Hypothalamus (tissue), 51 donors: ENCODE measurements around the gene THAP11.
A peak's percentile ranks its signal among the peaks of the same experiment; 100 is the strongest.
"Not testable (repeated sequence)": the region's sequence is repeated elsewhere in the genome, so short reads cannot be mapped to it uniquely, and the experiment has no call there.

Experiments used
- DNase-seq, 51 donors: peaks; one replicate each; lab custom pipeline; 2025; lab: John Stamatoyannopoulos, UW

Gene THAP11

DNA sequence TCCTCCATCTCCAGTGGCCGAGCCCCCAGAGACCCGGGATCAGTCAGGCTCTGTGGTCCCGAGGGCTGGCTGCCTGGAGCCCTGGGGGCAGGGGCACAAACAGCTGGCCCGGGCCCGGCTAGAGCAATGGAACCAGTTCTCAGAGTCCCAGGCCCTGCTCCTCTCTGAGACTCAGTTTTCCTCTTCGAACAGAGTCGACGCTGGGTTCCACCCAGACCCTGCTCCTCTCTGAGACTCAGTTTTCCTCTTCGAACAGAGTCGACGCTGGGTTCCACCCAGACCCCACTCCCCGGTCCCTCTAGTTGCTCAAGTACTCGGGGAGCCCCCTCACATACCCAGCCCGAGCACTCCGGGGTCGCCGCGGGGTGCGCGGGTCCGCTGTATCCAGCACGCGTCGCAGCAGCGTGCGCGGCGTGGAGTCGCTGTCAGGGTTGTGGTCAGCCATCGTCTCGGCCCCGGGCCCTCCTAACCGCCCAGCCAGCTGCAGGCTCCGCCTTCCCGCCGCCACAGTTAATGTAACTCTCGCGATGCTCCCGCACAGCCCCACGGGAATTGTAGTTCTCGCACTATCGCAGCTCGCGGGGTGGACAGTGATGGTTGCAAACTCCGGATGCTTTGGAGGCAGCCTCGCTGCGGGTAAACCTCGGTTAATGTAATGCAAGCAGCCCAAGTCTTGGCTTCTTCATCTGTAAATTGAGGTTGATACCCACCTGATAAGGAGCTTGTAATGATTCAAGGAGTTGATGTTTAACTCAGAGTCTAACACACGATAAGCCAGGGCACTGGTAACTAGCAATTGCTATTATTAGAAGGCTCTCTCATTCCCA is 8.5 kb upstream of the THAP11 start:
- DNase-seq = peak; percentile 36 to 96 (median 84)

DNA sequence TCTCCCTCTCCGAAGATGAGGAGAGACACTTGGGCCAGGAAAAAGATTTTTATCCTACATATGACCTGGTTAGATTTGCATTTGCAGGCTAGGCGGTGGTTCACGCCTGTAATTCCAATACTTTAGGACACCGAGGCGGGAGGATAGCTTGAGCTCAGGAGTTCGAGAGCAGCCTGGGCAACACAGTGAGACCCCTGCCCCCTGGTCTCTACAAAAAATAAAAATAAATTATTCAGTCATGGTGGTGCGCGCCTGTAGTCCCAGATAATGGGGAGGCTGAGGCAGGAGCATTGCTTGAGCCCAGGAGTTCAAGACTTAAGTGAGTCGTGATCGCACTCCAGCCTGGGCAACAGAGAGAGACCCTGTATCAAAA is 7.9 kb upstream of the THAP11 start:
- no peak for DNase-seq

DNA sequence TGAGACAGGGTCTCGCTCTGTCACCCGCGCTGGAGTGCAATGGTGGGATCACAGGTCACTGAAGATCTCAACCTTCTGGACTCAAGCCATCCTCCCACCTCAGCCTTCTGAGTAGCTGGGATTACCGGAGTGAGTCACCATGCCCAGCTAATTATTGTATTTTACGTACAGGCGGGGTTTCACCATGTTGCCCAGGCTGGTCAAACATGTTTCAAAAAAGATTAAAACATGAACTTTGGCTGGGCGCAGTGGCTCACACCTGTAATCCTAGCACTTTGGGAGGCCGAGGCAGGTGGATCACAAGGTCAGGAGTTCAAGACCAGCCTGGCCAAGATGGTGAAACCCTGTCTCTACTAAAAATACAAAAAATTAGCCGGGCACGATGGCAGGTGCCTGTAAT is 4.9 kb upstream of the THAP11 start:
- not testable (repeated sequence) for DNase-seq

DNA sequence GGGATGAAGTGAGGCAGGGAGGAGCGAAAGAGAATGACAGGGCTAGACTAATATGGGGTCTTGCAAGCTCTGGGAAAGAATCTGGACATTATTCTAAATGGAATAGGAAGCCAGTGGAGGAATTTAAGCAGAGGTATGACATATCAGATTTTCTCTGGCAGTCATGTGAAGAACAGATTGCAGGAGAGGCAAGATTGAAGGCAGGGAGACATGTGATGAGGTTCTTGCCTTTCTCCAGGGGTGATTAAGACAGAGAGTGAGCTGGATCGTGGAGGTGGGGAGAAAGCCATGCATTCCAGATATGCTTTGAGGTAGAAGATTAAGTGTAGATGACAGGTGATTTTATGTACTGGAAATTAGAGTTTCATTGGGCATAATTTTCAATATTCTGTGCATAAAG is 4.3 kb upstream of the THAP11 start:
- DNase-seq = no peak

GRCh38 chr16:67841198-67841815 is 813 bp upstream of the THAP11 start:
- DNase-seq = no peak

DNA sequence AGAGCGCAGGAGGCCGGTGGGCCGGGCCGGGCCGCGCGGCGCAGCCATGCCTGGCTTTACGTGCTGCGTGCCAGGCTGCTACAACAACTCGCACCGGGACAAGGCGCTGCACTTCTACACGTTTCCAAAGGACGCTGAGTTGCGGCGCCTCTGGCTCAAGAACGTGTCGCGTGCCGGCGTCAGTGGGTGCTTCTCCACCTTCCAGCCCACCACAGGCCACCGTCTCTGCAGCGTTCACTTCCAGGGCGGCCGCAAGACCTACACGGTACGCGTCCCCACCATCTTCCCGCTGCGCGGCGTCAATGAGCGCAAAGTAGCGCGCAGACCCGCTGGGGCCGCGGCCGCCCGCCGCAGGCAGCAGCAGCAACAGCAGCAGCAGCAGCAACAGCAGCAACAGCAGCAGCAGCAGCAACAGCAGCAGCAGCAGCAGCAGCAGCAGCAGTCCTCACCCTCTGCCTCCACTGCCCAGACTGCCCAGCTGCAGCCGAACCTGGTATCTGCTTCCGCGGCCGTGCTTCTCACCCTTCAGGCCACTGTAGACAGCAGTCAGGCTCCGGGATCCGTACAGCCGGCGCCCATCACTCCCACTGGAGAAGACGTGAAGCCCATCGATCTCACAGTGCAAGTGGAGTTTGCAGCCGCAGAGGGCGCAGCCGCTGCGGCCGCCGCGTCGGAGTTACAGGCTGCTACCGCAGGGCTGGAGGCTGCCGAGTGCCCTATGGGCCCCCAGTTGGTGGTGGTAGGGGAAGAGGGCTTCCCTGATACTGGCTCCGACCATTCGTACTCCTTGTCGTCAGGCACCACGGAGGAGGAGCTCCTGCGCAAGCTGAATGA is 606 bp downstream of the THAP11 start:
- DNase-seq = peak in 43 of 51 donors; percentile 15 to 85 (median 59)

- peak in 3 of 51 donors; percentile 25 to 31 (median 29) for DNase-seq
These were observed 1.2 kb downstream of the THAP11 start for GRCh38 chr16:67843343-67843765.

GRCh38 chr16:67844497-67844896 is 2.4 kb downstream of the THAP11 start:
- DNase-seq = no peak

DNA sequence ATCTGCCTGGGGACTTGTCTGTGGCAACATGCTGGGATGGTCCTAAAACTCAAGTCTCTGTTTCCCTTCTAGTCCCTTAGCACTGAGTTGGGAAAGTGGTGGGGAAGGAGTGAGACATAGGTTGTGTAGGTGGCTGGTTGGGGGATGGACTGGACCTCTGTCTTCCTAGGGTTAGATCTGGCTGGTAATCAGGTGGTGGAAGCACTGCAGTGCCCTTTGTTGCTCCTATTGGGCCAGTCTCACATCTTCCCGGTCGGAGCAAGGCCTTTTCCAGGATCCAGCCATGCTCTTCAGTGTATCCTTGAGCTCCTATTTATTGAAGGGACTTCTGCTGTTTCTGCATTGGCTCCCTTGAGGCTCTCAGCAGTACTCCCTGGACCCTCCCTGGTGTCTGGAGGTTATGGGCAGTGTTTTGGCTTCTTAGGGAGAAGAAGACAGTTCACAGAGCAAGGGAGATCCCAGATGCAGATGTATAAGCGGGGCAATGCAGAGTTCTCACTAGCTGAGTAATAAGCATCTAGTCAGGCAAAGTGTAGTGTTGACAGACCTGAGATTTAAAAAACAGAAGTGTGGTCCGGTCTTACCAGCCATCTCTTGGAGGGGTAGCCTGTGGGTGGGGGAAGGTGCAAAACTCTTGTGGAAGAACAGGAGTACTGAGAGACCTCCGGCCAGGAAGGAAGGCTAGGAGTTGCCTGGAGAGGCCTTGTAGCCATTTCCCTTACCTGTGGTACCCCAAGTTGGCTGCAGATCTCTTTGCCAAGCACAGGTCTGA is 3.4 kb downstream of the THAP11 start:
- DNase-seq = no peak

- no peak for DNase-seq
These were observed 3.9 kb downstream of the THAP11 start for GRCh38 chr16:67846063-67846319.

GRCh38 chr16:67846320-67847063 is 4.4 kb downstream of the THAP11 start, which contains the start of gene NUTF2:
TSS of gene NUTF2 (plus strand) at chr16:67846933. CDS start at chr16:67865131, 18,198 bp downstream.
- peak; percentile 77 to 99 (median 91) for DNase-seq

DNA sequence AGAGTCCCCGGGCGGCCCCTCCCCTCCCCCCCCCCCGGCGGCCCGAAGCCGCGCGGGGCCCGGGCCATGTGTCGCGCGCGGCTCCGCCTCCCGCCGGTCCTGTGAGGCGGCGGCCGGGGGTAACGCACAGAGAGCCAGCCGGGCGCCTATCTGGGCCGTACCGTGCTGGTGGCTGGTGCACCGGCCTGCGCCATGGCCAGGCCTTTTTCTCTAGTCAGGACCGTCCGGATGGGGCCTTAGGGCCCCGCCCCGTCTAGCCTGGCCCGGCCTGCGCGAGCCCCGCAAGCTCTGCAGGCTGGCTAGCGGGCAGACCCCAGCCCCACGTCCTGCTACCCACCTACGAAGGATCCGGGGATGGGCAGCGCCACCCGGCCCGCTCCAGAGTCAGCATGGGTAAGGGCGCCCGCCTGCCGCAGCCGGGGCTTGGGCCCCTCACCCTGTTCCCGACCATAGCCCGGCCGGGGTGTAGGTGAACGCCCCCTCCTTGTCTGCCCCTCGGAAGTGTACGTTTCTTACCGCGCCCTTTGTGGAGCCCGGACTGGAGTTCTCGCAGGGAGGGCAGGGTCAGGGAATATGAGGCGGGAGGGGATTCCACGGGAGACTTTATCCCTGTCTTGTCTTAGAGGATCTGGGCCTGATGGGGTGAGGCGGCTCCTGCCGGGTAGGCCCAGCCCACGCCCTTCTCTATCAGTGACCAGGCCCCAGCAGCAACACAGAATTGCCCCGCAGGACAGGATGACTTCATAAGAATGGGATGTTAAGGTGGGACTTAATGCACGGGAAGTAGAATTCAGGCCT is 5.1 kb downstream of the THAP11 start, which contains the start of gene CENPT:
TSS of gene CENPT (minus strand) at position 630 of the 798 bp plus-strand sequence. CDS start 13,834 bp downstream, outside the sequence.
- DNase-seq = peak in 25 of 51 donors; percentile 42 to 86 (median 69)

GRCh38 chr16:67848118-67848517 is 6.0 kb downstream of the THAP11 start:
- no peak for DNase-seq

- DNase-seq = no peak
These were observed 11.6 kb downstream of the THAP11 start for GRCh38 chr16:67853670-67854069.

GRCh38 chr16:67855789-67856188 is 13.7 kb downstream of the THAP11 start:
- DNase-seq = no peak

GRCh38 chr16:67856927-67857546 is 14.9 kb downstream of the THAP11 start:
- no peak for DNase-seq

DNA sequence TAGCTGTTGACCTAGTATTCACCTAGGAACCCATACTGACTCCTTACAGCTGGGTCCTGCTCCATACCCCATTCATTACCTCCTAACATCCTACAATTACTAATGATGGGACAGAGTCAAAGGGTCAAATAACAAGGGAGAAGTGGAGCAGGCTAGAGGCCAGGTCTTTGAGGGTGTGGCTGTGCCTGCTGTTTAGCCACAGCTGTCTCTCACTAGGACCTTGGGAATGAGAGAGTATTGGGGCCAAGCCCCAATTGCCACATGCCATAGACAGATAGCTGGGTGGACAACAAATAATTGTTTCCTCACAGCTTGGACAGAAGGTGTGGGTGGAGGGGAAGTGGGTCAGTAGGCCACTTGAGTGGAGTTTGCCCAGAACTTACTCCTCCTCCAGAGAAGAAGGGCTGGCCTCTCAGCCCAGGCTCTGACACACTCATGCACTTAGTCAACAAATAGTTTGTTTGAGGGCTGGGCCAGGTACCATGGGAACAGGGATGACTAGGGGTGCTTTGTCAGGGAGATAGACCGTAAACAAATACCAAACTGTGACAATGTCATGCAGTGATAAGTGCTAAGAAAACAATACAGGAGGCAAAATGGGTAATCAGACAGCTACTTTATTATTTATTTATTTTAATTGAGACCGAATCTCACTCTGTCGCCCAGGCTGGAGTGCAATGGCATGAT is 15.6 kb downstream of the THAP11 start:
- peak in 15 of 51 donors; percentile 2 to 64 (median 23) for DNase-seq

DNA sequence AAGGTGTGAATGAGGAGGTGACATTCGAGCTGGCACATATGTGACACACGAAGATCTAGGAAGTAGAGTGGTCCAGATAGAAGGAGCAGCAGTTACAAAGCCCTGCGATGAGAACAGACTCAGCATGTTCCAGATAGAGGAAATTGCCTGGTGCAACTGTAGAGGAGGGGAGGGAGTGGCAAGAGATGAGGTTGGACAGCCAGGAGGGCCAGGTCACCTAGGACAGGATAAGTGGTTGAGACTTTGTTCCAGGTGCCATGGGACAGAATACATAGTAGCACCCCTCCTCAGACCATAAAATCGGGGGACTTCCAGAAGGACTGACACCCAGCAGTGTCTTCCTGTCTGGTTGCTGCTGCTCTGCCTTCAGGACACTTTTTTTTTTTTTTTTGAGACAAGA is 16.4 kb downstream of the THAP11 start:
- DNase-seq = no peak
